K562 (cell line): ENCODE data around the gene ARL6IP1. TPM values are rescaled to one million over a fixed set of nuclear protein-coding genes. Genes with fewer than 3 reads are reported as not detected.

Source experiments
- CBX3 ChIP-seq, 2 experiments: IDR thresholded peaks; 1 replicate in 1 of 2; 2 replicates in 1 of 2; pipeline ENCODE4 v1.6.1; 2012; ENCODE audit warnings: inconsistent platforms in 2 of 2, low read length in 2 of 2, borderline replicate concordance in 1 of 2, control low read depth in 1 of 2
- EGR1 ChIP-seq: fragments of 450-650 bp; conservative IDR thresholded peaks from 2 replicates; pipeline ENCODE4 v1.6.1; 2017; ENCODE audit warnings: mild to moderate bottlenecking
- ETV1 ChIP-seq: fragments of 450-650 bp; conservative IDR thresholded peaks from 2 replicates; pipeline ENCODE4 v1.6.1; 2016; ENCODE audit warnings: missing genetic modification characterization, control low read depth, low read depth, missing compliant biosample characterization
- HDAC6 ChIP-seq: IDR thresholded peaks from 2 replicates; pipeline ENCODE4 v1.6.1; 2012; ENCODE audit warnings: low read depth, mild to moderate bottlenecking, control low read depth, inconsistent platforms, low read length, moderate library complexity
- MIER1 ChIP-seq: fragments of 450-650 bp; IDR thresholded peaks from 2 replicates; pipeline ENCODE4 v1.6.1; 2016; ENCODE audit warnings: antibody characterized with exemption, mild to moderate bottlenecking, low read depth
- MTA1 ChIP-seq: fragments of 450-650 bp; IDR thresholded peaks from 2 replicates; pipeline ENCODE4 v1.6.1; 2017; ENCODE audit warnings: borderline replicate concordance
- PBX2 ChIP-seq, 2 experiments: IDR thresholded peaks in 1 of 2; conservative IDR thresholded peaks in 1 of 2; 2 replicates each; pipeline ENCODE4 v1.6.1; 2016; ENCODE audit warnings: low read depth in 2 of 2, mild to moderate bottlenecking in 1 of 2, missing compliant biosample characterization in 1 of 2, missing genetic modification characterization in 1 of 2, moderate library complexity in 1 of 2
- PCBP1 ChIP-seq: fragments of 200-400 bp; formaldehyde crosslinking; IDR thresholded peaks from 2 replicates; pipeline ENCODE4 v1.6.1; 2018; ENCODE audit warnings: mild to moderate bottlenecking, low read depth, low read length; ENCODE audit not compliant: poor library complexity, severe bottlenecking
- SNAPC5 ChIP-seq: fragments of 250-450 bp; sonication (Bioruptor Pico); IDR thresholded peaks from 2 replicates; pipeline ENCODE4 v1.8.0; 2021; ENCODE audit warnings: moderate library complexity, mild to moderate bottlenecking, inconsistent platforms
- ZNF212 ChIP-seq: fragments of 450-650 bp; formaldehyde crosslinking; IDR thresholded peaks from 2 replicates; pipeline ENCODE4 v1.4.0; 2020; ENCODE audit warnings: mild to moderate bottlenecking
- ZNF263 ChIP-seq: sonication (generic); formaldehyde crosslinking; IDR thresholded peaks from 2 replicates; pipeline ENCODE4 v1.8.0; 2022; ENCODE audit warnings: mild to moderate bottlenecking, missing genetic modification reagents, borderline replicate concordance
- ZNF407 ChIP-seq: fragments of 450-650 bp; IDR thresholded peaks from 2 replicates; pipeline ENCODE4 v1.6.1; 2016; ENCODE audit warnings: low read depth
- ZNF507 ChIP-seq: conservative IDR thresholded peaks from 2 replicates; pipeline ENCODE4 v1.6.1; 2017; ENCODE audit warnings: missing genetic modification characterization, missing compliant biosample characterization
- ZNF589 ChIP-seq: fragments of 200-800 bp; sonication (Bioruptor generic); IDR thresholded peaks from 2 replicates; pipeline ENCODE4 v1.6.1; 2016; ENCODE audit warnings: low read depth, missing genetic modification characterization, missing compliant biosample characterization
- polyA plus RNA-seq, 8 experiments: library from polyadenylated mRNA; depleted of rRNA in 4 of 8; stranded (reverse) in 5 of 8; unstranded in 3 of 8; fragments of >200 nt; fragmentation: Nextera tagmentation in 2 of 8; fragmentation: Illumina TruSeq in 1 of 8; extraction: Ambion mirVana in 2 of 8; extraction: Trizol in 1 of 8; gene quantifications; 2 replicates each; pipeline versions ENCODE4 v1.2.1 to v1.2.3, GENCODE V29; 2011 to 2014; ENCODE audit warnings: inconsistent platforms in 1 of 8, missing spikeins in 1 of 8
- total RNA-seq, 7 experiments: library from RNA; depleted of rRNA in 6 of 7; stranded (reverse); fragments of >200 nt in 6 of 7; fragmentation: Illumina TruSeq in 2 of 7; extraction: Trizol in 2 of 7; gene quantifications; 2 replicates each; pipeline versions ENCODE4 v1.2.1 to v1.2.3, GENCODE V29; 2011 to 2021; ENCODE audit warnings: low replicate concordance in 1 of 7

The ARL6IP1 gene
- total and polyA plus RNA-seq, 9 of the 15 experiments (the other 6 are each of a cell fraction or from before 2014, with no cell fraction given) = 102 to 391 (median 162) TPM

- TF ChIP-seq ZNF407 (no peak; the same call in 1 of the 2 replicates), CBX3 (IDR thresholded peaks at IDR 0.05; ENCODE audit: borderline replicate concordance in 1 of 2, low read length in 2 of 2) (peak in 1 of 2 experiments; percentile 91; a peak in 2 of 3 replicates), EGR1 (peak; percentile 53), ZNF589 (CRISPR knock-in tag) (no peak), ZNF507 (tag) (no peak), ZNF263 (CRISPR knock-in tag) (no peak), HDAC6 (no peak), SNAPC5 (no peak), MIER1 (no peak), PBX2 (CRISPR knock-in tag; IDR thresholded peaks at IDR 0.05; ENCODE audit: low read depth) (no peak), PBX2 (tag; conservative IDR thresholded peaks at IDR 0.05; ENCODE audit: low read depth) (no peak), PCBP1 (peak; percentile 89), ETV1 (tag) (no peak; the same call in 1 of the 2 replicates), MTA1 (no peak), ZNF212 (CRISPR knock-in tag) (no peak)
These were observed at the start of gene ARL6IP1 (continued) for GRCh38 chr16:18801145-18801972.
